Vagina (tissue), 2 donors: ENCODE results near the gene TMEM220.

Experiments used
- POLR2A ChIP-seq, 2 donors: fragments of 450-650 bp; IDR thresholded peaks; one replicate each; pipeline ENCODE4 v1.6.1; 2017; ENCODE audit warnings: antibody characterized with exemption in 2 of 2, mild to moderate bottlenecking in 2 of 2, moderate library complexity in 2 of 2
- POLR2AphosphoS5 ChIP-seq, 2 donors: sonication (generic); formaldehyde crosslinking; IDR thresholded peaks; one replicate each; pipeline ENCODE4 v1.9.0; 2017; ENCODE audit warnings: antibody characterized with exemption in 2 of 2, mild to moderate bottlenecking in 2 of 2, low read depth in 1 of 2; ENCODE audit not compliant: insufficient read depth in 1 of 2
- TF ChIP-seq, protein P1 (sequence below), 3 experiments: fragments of 450-650 bp in 2 of 3; fragments of 200-600 bp in 1 of 3; sonication (generic) in 1 of 3; IDR thresholded peaks; one replicate each; pipeline ENCODE4 v1.5.1; 2017 to 2019; ENCODE audit warnings: antibody characterized with exemption in 3 of 3, mild to moderate bottlenecking in 2 of 3, moderate library complexity in 2 of 3

DNA sequence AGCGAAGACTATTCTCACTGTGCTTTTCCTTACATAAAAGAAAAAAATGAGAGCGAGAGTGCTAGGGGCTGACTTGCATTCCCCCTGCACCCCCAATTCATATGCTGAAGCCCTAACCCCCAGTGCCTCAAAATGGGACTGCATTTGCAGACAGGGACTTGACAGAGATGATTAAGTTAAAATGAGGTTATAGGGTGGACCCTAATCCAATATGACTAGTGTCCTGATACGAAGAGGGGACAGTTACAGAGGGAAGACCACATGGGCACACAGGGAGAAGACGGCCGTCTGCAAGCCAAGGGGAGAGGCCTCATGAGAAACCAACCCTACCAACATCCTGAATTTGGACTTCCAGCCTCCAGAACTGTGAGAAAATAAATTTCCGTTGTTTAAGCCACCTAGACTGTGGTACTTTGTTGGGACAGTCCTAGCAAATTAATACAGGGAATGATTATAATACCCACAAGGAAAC is 1.6 kb upstream of the TMEM220 start:
- TF ChIP-seq, protein P1, sequence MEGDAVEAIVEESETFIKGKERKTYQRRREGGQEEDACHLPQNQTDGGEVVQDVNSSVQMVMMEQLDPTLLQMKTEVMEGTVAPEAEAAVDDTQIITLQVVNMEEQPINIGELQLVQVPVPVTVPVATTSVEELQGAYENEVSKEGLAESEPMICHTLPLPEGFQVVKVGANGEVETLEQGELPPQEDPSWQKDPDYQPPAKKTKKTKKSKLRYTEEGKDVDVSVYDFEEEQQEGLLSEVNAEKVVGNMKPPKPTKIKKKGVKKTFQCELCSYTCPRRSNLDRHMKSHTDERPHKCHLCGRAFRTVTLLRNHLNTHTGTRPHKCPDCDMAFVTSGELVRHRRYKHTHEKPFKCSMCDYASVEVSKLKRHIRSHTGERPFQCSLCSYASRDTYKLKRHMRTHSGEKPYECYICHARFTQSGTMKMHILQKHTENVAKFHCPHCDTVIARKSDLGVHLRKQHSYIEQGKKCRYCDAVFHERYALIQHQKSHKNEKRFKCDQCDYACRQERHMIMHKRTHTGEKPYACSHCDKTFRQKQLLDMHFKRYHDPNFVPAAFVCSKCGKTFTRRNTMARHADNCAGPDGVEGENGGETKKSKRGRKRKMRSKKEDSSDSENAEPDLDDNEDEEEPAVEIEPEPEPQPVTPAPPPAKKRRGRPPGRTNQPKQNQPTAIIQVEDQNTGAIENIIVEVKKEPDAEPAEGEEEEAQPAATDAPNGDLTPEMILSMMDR (IDR thresholded peaks at IDR 0.05), result no peak
- TF ChIP-seq POLR2A (IDR thresholded peaks at IDR 0.05), result no peak
- TF ChIP-seq POLR2AphosphoS5 (IDR thresholded peaks at IDR 0.05; ENCODE audit: insufficient read depth in 1 of 2, low read depth in 1 of 2), result no peak
